IgD-negative memory B cell (primary cell): ENCODE data around the gene PNPLA1. TPM values are rescaled to one million over a fixed set of nuclear protein-coding genes. Genes with fewer than 3 reads are reported as not detected.

Experiments used
- H3K27ac Mint-ChIP-seq, 3 donors: one replicate each; pipeline ENCODE4 v1.8.0; 2020 to 2022; ENCODE audit warnings: mild to moderate bottlenecking in 3 of 3, mixed read lengths in 3 of 3, moderate library complexity in 1 of 3
- H3K27me3 Mint-ChIP-seq: one replicate; pipeline ENCODE4 v1.8.0; 2021; ENCODE audit warnings: mixed read lengths
- H3K36me3 Mint-ChIP-seq: one replicate; pipeline ENCODE4 v1.8.0; 2020; ENCODE audit warnings: mild to moderate bottlenecking, mixed read lengths
- H3K4me1 Mint-ChIP-seq, 3 donors: one replicate each; pipeline ENCODE4 v1.8.0; 2020 to 2022; ENCODE audit warnings: mixed read lengths in 3 of 3, mild to moderate bottlenecking in 1 of 3
- H3K4me3 Mint-ChIP-seq, 4 donors: one replicate each; pipeline ENCODE4 v1.8.0; 2020 to 2022; ENCODE audit warnings: mild to moderate bottlenecking in 4 of 4, mixed read lengths in 4 of 4, moderate library complexity in 3 of 4
- H3K9me3 Mint-ChIP-seq, 3 donors: one replicate each; pipeline ENCODE4 v1.8.0; 2020 to 2021; ENCODE audit warnings: mixed read lengths in 3 of 3, mild to moderate bottlenecking in 1 of 3
- polyA plus RNA-seq: library from polyadenylated mRNA; unstranded; fragments of 300-500 nt; fragmentation: Illumina TruSeq; gene quantifications from one replicate; pipeline ENCODE4 v1.2.3, GENCODE V29; 2021

The PNPLA1 gene
- polyA plus RNA-seq, 1 donor from 2014 or later: 0.19 TPM

DNA sequence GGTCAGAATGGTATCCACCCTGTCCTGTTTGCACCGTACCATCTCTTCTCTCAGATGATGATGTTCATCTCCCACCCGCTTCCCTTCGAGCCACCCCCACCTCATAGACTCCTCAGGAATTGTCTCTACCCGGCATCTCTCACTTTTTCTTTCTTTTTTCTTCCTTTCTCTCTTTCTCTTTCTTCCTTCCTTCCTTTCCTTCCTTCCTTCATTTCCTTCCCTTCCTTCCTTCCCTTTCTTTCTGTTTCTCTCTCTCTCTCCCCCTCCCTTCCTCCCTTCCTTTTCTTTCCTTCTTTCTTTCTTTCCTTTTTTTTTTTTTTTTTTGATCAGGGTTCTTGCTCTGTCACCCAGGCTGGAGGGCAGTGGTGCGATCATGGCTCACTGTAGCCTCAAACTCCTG, 27.7 kb upstream of the PNPLA1 start:
- Mint-ChIP-seq H3K27ac (no peak overlapping the region), H3K36me3 (peaks cover 2% of the 10 kb centered on the region), H3K27me3 (peaks cover 6% of the 10 kb centered on the region), H3K9me3 (peaks cover 0 to 3% (median 0%) of the 10 kb centered on the region in 3 donors), H3K4me3 (peak overlapping the region in 2 of 4 donors; percentile 40 to 81), H3K4me1 (peaks cover 9 to 12% (median 11%) of the 10 kb centered on the region in 3 donors)

DNA sequence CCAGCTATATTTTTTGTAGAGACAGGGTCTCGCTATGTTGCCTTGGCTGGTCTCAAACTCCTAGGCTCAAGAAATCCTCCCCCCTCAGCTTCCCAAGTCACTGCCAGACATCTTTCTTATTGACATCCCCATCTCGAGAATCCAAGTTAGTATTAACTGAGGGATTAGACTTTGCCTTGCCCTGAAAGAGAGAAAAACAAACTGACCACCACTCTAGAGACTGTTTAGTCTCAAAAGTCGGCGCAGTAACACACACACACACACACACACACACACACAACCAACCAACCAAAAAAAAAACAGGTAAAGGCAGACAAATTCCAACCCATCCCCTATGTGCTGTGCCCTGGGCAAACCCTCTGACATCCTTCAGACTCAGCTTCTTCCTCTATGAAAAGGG, 27.2 kb upstream of the PNPLA1 start:
- Mint-ChIP-seq H3K27ac (no peak overlapping the region), H3K4me3 (peak overlapping the region in 1 of 4 donors; percentile 63), H3K36me3 (peaks cover 4% of the 10 kb centered on the region)

DNA sequence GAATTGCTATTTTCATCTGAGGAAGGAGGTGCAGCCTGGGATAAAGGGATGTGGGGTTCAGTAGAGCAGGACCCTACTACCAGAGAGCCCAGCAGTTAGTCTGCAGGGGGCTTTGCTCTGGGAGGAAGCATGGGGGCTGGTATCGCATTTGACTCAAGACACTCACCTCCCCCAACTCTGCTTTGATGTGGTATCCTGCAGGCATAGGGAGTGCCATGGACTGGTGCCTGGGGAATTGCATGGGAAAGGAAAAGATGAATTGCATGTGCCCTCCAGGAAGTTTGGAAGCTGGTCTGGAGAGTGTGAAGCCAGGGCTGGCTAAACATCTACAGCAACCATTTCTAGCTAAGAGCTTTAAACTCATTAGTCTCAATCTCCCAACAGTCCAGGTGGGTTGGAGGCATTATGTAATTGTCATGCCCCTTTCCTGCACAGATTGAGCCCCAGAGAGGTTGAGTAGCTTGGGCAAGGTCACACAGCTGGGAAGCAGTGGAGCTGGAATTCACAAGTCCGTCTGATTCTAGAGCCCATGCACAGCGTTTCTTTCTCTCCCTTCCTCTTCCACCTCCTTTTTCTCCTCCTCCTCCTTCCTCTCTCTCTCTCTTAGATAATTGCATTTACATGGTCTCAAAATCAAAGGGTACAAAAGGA, 26.2 kb upstream of the PNPLA1 start:
- no peak overlapping the region for H3K27ac Mint-ChIP-seq
- no peak overlapping the region for H3K4me3 Mint-ChIP-seq
- peaks cover 0 to 3% (median 0%) of the 10 kb centered on the region in 3 donors for H3K9me3 Mint-ChIP-seq
- H3K4me1 Mint-ChIP-seq: peaks cover 9 to 12% (median 11%) of the 10 kb centered on the region in 3 donors
- peaks cover 6% of the 10 kb centered on the region for H3K27me3 Mint-ChIP-seq
- peaks cover 4% of the 10 kb centered on the region for H3K36me3 Mint-ChIP-seq

More for the DNA sequence above, 27.2 kb upstream of the PNPLA1 start:
- H3K27me3 Mint-ChIP-seq: peaks cover 6% of the 10 kb centered on the region
- H3K9me3 Mint-ChIP-seq: peaks cover 0 to 3% (median 0%) of the 10 kb centered on the region in 3 donors
- peaks cover 9 to 12% (median 11%) of the 10 kb centered on the region in 3 donors for H3K4me1 Mint-ChIP-seq

DNA sequence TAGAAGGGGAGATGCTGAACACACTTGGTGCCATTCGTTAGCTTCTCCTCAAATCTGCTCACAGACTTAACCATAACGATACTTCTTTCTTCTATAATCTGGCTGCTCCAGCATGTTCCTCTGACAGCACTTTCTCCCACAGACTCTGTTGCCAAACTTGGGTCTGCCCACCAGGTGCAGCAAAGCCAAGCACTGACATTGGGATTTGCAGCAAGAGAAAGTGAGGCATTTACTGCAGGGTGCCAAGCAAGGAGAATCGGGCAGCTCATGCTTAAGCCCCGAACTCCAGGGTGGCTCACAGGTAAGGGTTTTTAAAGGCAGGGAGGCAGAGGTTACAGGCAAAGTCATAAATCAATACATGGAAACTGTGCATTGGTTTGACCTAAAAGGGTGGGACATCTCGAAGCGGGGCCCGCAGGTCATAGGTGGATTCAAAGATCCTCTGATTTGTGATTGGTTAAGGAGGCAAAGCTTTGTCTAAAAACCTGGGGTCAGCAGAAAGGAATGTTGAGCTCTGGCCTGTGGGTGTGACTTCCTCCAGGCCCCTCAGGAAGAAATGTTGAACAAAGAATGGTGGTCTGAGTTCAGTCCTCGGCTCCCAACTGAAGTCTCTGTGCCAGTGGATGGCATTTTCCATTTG, 25.1 kb upstream of the PNPLA1 start:
- Mint-ChIP-seq H3K9me3 (peaks cover 0 to 3% (median 0%) of the 10 kb centered on the region in 3 donors), H3K27me3 (peaks cover 6% of the 10 kb centered on the region), H3K4me3 (no peak overlapping the region), H3K4me1 (peaks cover 9 to 12% (median 11%) of the 10 kb centered on the region in 3 donors), H3K27ac (no peak overlapping the region), H3K36me3 (peaks cover 4% of the 10 kb centered on the region)

DNA sequence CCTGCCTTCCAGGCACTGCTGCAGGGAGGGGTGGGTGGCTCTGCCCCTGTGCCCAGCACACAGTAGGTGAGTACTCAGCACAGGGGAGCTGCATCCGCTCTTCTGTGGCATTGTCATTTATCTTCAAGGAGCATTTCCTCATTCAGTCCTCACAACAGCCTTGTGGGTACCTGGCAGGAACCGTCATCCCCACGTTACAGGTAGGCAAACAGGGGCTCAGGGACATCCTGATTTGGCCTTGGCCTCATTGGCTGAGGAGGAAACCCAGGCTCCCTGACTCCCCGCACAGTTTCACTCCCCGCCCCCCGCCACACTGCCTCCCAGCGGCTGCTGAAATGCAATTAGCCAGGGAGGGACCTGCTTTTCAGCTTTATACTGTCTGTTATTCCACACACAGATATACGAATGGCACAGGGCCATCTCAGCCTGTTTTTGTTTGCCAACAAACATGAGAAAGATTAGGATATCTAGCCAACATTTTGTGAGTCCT, 24.2 kb upstream of the PNPLA1 start:
- H3K27me3 Mint-ChIP-seq: peaks cover 8% of the 10 kb centered on the region
- peaks cover 0 to 3% (median 0%) of the 10 kb centered on the region in 3 donors for H3K9me3 Mint-ChIP-seq
- H3K27ac Mint-ChIP-seq: peak overlapping the region in 1 of 3 donors; percentile 8
- H3K36me3 Mint-ChIP-seq: peaks cover 4% of the 10 kb centered on the region
- H3K4me3 Mint-ChIP-seq: peak overlapping the region in 2 of 4 donors; percentile 31 to 47
- peaks cover 9 to 12% (median 11%) of the 10 kb centered on the region in 3 donors for H3K4me1 Mint-ChIP-seq

DNA sequence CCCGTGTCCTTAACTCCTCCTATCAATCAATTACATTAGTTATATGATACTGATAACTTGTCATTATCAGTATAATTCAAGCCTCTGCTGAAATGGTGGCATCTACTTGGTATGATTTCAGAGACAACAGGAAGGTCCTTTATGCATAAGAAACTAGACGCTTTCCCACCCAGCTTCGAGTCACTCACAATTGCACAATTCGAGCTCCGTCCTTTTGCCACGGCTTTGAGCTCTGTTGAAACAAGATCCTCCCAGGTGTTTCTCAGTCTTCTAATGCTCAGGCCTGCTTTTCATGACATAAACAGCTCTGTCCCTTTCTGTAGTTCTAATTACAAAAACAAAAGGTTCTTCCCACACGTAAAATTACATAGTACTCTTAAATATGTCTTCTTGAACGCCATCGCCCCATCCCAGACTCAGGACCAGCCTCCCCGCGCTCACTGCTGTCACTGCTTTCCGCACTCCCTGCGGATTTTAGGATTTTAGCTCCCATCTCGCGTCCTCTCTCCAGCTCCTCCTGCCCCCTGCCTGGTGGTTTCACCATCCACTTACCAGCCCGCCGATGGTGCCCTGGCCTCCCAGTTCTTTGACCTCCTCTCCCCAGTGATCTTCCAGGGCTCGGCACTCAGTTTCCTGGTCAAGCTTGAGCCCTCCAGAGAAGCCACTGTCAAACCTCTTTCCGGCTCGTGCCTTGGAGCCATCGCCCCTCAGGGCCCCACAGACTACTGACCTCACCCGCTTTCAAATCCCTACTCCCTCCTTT, 23.2 kb upstream of the PNPLA1 start:
- Mint-ChIP-seq H3K4me1 (peaks cover 7 to 9% (median 8%) of the 10 kb centered on the region in 3 donors), H3K27me3 (peaks cover 8% of the 10 kb centered on the region), H3K27ac (no peak overlapping the region), H3K36me3 (peaks cover 4% of the 10 kb centered on the region), H3K4me3 (no peak overlapping the region), H3K9me3 (peaks cover 0 to 2% (median 0%) of the 10 kb centered on the region in 3 donors)

DNA sequence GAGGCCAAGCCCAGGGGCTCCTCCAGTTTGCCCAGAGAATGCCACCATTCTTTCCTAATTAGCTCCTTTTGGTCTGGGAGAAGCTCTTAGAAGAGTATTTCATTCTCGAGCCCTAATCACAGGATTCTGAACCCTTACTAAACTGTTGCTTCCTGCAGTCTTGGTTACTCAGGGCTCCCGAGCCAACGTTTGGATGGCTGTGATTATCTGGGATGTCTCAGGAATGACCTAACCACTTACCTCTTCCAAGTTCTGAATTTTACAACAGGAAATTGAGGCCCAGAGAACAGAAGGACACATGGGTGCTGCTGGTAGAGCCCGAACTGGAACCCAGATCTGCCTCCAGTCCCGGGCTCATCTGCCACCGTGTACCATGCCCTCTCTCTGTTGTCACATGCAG, 22.2 kb upstream of the PNPLA1 start:
- Mint-ChIP-seq H3K36me3 (peaks cover 6% of the 10 kb centered on the region), H3K9me3 (no peaks in the 10 kb centered on the region), H3K4me3 (no peak overlapping the region), H3K4me1 (peaks cover 2 to 4% (median 4%) of the 10 kb centered on the region in 3 donors), H3K27me3 (peaks cover 10% of the 10 kb centered on the region), H3K27ac (no peak overlapping the region)

DNA sequence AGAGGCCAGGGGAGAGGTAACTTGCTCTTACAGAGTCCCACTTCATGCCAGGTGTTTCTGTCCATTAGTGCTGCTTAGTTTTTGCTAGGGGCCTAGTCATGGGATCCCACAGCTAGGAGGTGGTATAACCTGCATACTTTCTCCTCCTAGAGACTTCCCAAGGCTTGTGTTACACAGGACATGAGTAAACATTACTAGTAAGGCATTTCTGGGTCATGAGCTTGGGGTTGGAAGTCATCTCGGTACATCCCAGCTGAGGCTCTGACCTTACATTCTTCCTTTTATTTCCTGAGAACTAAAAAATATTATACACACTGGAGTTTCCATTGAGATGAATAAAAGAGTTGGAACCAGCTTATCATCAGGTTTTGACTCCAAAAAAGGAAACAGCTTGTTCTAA, 20.9 kb upstream of the PNPLA1 start:
- Mint-ChIP-seq H3K27me3 (peaks cover 4% of the 10 kb centered on the region), H3K27ac (no peak overlapping the region), H3K9me3 (no peaks in the 10 kb centered on the region), H3K4me1 (peaks cover 0 to 4% (median 4%) of the 10 kb centered on the region in 3 donors), H3K4me3 (no peak overlapping the region), H3K36me3 (peaks cover 5% of the 10 kb centered on the region)

DNA sequence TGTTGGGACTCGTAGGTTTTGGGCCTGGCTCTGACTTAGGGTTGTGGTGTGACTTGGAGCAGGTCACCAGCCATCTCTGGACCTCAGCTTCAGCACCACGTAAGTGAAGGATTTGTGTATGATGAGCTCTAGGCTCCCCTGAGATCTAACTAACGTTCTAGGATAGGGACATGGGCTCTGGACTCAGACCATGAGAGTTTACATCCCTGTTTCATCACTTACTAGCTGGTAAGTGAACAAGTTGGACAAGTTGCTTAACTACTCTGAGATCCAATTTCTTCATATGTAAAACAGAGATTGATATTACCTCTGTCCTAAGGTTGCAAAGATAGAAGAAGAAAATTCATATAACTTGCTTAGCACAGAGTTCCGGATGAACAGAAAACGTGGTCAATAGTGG, 20.3 kb upstream of the PNPLA1 start:
- H3K36me3 Mint-ChIP-seq: peaks cover 4% of the 10 kb centered on the region
- H3K4me1 Mint-ChIP-seq: peaks cover 0 to 4% (median under 1%) of the 10 kb centered on the region in 3 donors
- H3K27me3 Mint-ChIP-seq: peaks cover 4% of the 10 kb centered on the region
- no peaks in the 10 kb centered on the region for H3K9me3 Mint-ChIP-seq
- no peak overlapping the region for H3K27ac Mint-ChIP-seq
- H3K4me3 Mint-ChIP-seq: no peak overlapping the region

DNA sequence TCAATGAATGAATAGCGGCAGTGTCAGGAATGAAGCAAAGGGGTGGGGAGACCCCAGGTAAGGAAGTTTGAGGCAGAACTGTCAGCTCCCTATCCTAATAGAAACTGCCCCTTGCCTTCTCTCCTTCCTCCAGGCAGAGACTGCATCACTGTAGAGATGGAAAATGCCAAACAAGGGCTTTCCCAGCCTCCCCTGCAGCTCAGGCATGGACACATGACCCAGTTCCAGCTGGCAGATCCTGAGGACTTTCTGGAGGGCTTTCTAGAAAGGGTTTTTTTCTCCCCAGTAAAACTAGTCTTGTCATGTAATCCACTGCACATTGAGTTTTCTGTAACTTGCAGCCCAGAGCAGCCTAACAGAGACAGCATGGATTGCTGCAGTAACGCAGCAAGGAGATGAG, 17.9 kb upstream of the PNPLA1 start:
- peaks cover 0 to 6% (median 2%) of the 10 kb centered on the region in 3 donors for H3K9me3 Mint-ChIP-seq
- peak overlapping the region in 1 of 3 donors; percentile 12 for H3K27ac Mint-ChIP-seq
- H3K4me1 Mint-ChIP-seq: no peaks in the 10 kb centered on the region
- H3K4me3 Mint-ChIP-seq: no peak overlapping the region
- H3K27me3 Mint-ChIP-seq: peaks cover 4% of the 10 kb centered on the region
- H3K36me3 Mint-ChIP-seq: peaks cover 4% of the 10 kb centered on the region

DNA sequence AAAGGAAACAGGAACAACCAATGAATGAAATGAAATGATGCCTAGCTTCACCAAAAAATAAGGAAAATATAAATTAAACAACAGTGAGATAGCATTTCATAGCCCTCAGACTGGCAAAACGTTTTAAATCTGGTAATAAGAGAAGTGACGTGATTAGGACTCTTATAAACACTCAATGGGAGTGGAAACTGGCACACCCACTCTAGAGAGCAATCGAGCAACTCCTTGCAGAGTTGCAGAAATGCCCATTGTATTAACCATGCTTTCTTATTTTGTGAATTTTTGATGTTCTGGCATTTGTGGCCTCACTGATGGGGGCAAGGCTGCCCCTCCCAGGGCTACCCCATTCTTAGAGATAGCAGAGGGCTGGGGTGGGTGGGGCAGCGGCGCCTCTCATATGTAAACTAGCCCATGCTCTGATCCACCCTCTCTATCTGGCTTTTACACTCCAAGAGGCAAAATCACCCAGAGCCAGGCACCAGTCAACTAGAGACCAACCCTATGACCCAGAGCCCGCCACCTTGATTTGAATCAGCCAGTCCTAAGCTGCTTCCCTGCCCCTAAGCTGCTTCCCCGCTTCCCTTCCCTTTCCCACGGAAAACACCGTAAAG, 6.4 kb upstream of the PNPLA1 start:
- H3K4me3 Mint-ChIP-seq: no peak overlapping the region
- peaks cover 2 to 5% (median 2%) of the 10 kb centered on the region in 3 donors for H3K9me3 Mint-ChIP-seq
- H3K4me1 Mint-ChIP-seq: no peaks in the 10 kb centered on the region
- peaks cover 5% of the 10 kb centered on the region for H3K27me3 Mint-ChIP-seq
- peaks cover 6% of the 10 kb centered on the region for H3K36me3 Mint-ChIP-seq
- no peak overlapping the region for H3K27ac Mint-ChIP-seq

DNA sequence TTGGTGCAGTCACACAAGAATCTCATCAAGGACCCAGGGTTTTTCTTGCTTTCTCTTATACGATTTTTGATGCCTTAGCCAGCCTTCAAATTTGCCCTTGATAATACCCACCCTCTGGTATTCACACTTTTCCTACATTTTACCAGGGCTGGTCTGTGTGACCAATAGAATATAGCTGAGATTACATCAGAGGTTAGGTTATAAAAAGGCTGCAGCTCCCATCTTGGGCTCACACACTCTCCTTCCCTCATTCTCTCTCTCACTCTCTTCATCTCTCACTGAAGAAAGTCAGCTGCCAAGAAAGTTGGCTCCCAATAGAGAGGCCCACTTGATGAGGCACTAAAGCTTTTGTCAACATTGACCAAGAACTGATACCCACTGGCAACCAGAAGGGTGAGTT, 4.1 kb upstream of the PNPLA1 start:
- Mint-ChIP-seq H3K36me3 (peaks cover 6% of the 10 kb centered on the region), H3K27me3 (peaks cover 5% of the 10 kb centered on the region), H3K27ac (no peak overlapping the region), H3K9me3 (peaks cover 2 to 5% (median 2%) of the 10 kb centered on the region in 3 donors), H3K4me1 (no peaks in the 10 kb centered on the region), H3K4me3 (no peak overlapping the region)

DNA sequence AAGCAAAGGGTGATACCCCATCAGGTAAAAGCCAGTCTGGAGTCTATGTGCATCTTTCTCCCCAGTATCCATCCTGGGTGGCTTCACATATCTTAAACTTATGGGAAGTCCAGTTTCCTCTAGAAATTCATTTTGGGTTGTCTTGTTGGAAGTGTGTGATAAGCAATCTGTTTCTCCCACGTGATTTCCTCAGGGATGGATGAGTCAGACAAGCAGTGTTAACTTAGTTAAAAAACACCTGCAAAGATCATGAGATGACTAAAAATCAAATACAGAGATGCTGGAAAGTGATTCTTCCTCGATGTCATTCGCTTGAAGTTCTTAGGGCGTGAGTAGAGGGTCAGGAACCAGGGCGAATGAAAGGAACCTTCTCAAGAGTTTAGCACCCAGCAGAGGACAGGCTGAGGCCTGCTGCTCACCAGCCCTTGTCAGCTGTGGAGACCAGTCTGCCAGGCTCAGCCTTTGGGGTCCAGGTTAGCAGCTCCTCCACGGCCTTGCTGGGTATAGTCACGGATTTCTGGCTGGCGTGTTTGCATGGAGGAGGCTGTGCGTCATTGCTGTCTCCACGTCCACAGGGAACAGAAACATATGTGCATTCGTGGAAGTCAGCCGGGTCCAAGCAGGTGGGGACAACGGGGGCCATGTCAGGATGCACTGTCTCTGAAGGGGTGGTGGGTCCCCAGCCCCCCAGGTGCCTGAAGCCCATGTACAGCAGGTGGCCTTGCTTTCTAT, 2.8 kb upstream of the PNPLA1 start:
- H3K4me3 Mint-ChIP-seq: no peak overlapping the region
- peaks cover 6% of the 10 kb centered on the region for H3K36me3 Mint-ChIP-seq
- H3K27me3 Mint-ChIP-seq: peaks cover 11% of the 10 kb centered on the region
- H3K27ac Mint-ChIP-seq: no peak overlapping the region
- peaks cover 0 to 3% (median 0%) of the 10 kb centered on the region in 3 donors for H3K4me1 Mint-ChIP-seq
- H3K9me3 Mint-ChIP-seq: peaks cover 2 to 5% (median 2%) of the 10 kb centered on the region in 3 donors
